COLO668 (cell line): ENCODE measurements around the gene CLCN1.

Experiments
- DNase-seq: peaks from one replicate; lab custom pipeline; 2025; ENCODE audit not compliant: unreplicated experiment; lab: John Stamatoyannopoulos, UW

The CLCN1 gene

GRCh38 chr7:143292876-143293275, 23.0 kb upstream of the CLCN1 start:
- DNase-seq = no peak

- DNase-seq = no peak
These were observed 20.0 kb upstream of the CLCN1 start for GRCh38 chr7:143295870-143296269.

GRCh38 chr7:143296686-143297085, 19.2 kb upstream of the CLCN1 start:
- no peak for DNase-seq

- DNase-seq = no peak
These were observed 16.6 kb upstream of the CLCN1 start for GRCh38 chr7:143299346-143299745.

GRCh38 chr7:143299840-143300239, 16.1 kb upstream of the CLCN1 start:
- peak; percentile 22 for DNase-seq

- DNase-seq = no peak
These were observed 14.7 kb upstream of the CLCN1 start for GRCh38 chr7:143300959-143301935.

- DNase-seq = no peak
These were observed 12.2 kb upstream of the CLCN1 start for GRCh38 chr7:143303733-143304132.

GRCh38 chr7:143304938-143305337, 11.0 kb upstream of the CLCN1 start:
- no peak for DNase-seq

- peak; percentile 48 for DNase-seq
These were observed 10.4 kb upstream of the CLCN1 start for GRCh38 chr7:143305423-143306070.

GRCh38 chr7:143308632-143309031, 7.3 kb upstream of the CLCN1 start:
- DNase-seq = no peak

GRCh38 chr7:143314127-143314526, 1.8 kb upstream of the CLCN1 start:
- DNase-seq = no peak

- DNase-seq = no peak
These were observed 581 bp downstream of the CLCN1 start for GRCh38 chr7:143316492-143316891.

GRCh38 chr7:143318661-143319060, 2.8 kb downstream of the CLCN1 start:
- no peak for DNase-seq

GRCh38 chr7:143320620-143321019, 4.7 kb downstream of the CLCN1 start:
- no peak for DNase-seq

GRCh38 chr7:143321242-143321641, 5.3 kb downstream of the CLCN1 start:
- no peak for DNase-seq

- no peak for DNase-seq
These were observed 5.8 kb downstream of the CLCN1 start for GRCh38 chr7:143321734-143322133.

GRCh38 chr7:143322760-143323633, 7.1 kb downstream of the CLCN1 start:
- no peak for DNase-seq

- no peak for DNase-seq
These were observed 7.7 kb downstream of the CLCN1 start for GRCh38 chr7:143323653-143324052.

- no peak for DNase-seq
These were observed 9.3 kb downstream of the CLCN1 start for GRCh38 chr7:143325240-143325639.

- DNase-seq = no peak
These were observed 12.0 kb downstream of the CLCN1 start for GRCh38 chr7:143327903-143328302.

- DNase-seq = no peak
These were observed 13.7 kb downstream of the CLCN1 start for GRCh38 chr7:143329471-143330170.
